ENCODE data around the gene TXNDC11.

TXNDC11 gene

DNA sequence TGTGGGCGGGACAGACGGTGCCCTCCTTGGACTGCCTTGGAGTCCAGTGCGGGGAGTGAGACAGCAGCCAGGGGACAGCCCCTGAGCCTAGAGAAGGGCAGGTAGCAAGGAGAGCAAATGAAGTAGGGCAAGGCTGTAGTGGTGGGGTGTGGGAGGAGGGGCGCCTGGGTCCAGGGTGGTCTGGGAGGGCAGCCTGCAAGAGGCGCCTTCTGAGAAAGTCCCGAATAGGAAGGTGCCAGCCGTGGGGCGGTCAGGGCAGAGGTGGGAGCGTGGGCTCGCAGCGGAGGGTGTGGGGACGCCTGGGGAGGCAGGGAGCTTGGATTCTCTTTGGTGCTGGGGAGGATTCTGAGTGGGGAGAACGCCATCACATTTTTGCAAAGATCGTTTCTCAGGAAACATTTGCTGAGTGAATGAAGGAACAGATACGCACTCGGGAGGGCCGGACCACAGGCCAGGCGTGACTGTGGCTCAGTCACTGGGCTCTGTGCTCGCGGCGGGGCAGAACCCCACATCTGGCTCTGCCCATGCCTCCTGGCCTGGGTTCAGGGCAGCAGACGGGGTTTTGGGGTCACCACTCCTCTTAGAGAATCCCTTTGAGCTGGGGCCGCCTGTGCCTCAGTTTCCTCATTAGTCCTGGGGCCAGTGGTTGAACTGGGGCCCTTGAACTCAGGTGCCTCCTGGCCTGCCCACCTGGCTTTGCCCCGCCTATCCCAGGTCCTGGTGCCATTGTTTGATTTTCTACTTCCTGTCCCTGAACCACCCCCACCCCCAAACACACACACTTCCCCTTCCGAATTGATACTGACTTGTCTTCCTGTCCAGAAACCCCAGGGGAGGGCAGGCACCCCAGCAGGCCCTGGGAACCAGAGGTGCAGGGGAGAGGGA is 70.2 kb downstream of the TXNDC11 start:
- Histone ChIP-seq H3K9ac (ENCODE audit: insufficient read length, low read depth) (peak overlapping the region; percentile 24), H3K36me3 (ENCODE audit: insufficient read depth, insufficient read length, low read length) (peaks cover 57% of the 10 kb centered on the region), H3K4me3 (ENCODE audit: insufficient read length, low read depth) (no peak overlapping the region), H3K27me3 (ENCODE audit: insufficient read depth, insufficient read length) (no peaks in the 10 kb centered on the region), H3K9me3 (ENCODE audit: insufficient read depth, low read length) (no peaks in the 10 kb centered on the region), H3K4me1 (ENCODE audit: insufficient read depth, insufficient read length) (peaks cover 38% of the 10 kb centered on the region)
- TF ChIP-seq YY1 (IDR thresholded peaks at IDR 0.05; ENCODE audit: insufficient read depth, insufficient read length), result no peak
- no peak for TF ChIP-seq ZNF274 (IDR thresholded peaks at IDR 0.05; ENCODE audit: low read depth, low read length)
- TF ChIP-seq SUZ12 (IDR thresholded peaks at IDR 0.05; ENCODE audit: extremely low read depth, insufficient read depth, insufficient read length), result no peak
- DNase-seq (ENCODE audit: low read depth, low spot score), result no peak

DNA sequence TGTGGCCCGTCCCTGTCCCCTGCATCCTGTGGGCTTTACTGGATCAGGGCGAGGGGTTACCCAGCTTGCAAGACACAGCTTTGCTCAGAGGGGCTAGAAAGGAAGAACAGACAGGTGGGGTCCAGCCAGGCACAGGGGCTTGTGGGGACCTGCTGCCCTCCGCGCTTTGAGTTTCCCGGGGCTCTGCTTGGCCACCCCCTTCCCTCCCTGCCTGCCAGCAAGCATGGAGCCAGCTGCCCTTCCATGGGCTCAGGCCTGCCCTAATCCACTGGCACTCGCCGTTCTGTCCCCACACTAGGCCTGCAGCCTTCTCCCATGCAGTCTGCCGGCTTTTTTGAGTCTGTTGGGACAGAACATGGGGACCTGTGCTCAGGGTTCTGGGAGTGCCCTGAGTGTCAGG is 71.0 kb downstream of the TXNDC11 start:
- Histone ChIP-seq H3K9me3 (ENCODE audit: insufficient read depth, low read length) (no peaks in the 10 kb centered on the region), H3K36me3 (ENCODE audit: insufficient read depth, insufficient read length, low read length) (peaks cover 49% of the 10 kb centered on the region), H3K4me3 (ENCODE audit: insufficient read length, low read depth) (no peak overlapping the region), H3K27me3 (ENCODE audit: insufficient read depth, insufficient read length) (no peaks in the 10 kb centered on the region), H3K4me1 (ENCODE audit: insufficient read depth, insufficient read length) (peaks cover 42% of the 10 kb centered on the region), H3K9ac (ENCODE audit: insufficient read length, low read depth) (no peak overlapping the region)
- TF ChIP-seq SUZ12 (IDR thresholded peaks at IDR 0.05; ENCODE audit: extremely low read depth, insufficient read depth, insufficient read length) (no peak), YY1 (IDR thresholded peaks at IDR 0.05; ENCODE audit: insufficient read depth, insufficient read length) (no peak), ZNF274 (IDR thresholded peaks at IDR 0.05; ENCODE audit: low read depth, low read length) (no peak)
- DNase-seq (ENCODE audit: low read depth, low spot score), result no peak

DNA sequence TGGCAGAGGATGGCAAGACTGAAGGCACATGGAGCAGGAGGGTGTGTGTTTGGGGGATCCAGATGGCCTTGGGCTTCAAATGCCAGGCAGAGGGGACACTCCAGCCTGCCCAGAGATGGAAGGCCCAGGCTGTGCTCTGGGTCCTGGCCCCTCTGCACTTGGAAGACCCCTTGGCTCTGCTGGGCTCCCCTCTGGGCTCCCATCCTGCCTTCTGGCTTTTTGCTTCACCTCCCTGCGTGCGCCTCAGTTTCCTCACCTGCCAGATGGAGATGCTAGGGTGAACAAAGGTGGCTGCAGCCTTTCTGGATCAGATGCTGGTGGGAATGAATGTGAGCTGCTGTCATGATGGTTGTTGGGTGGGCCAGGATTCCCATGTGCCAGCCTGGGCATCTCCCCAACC is 71.4 kb downstream of the TXNDC11 start:
- Histone ChIP-seq H3K4me1 (ENCODE audit: insufficient read depth, insufficient read length) (peaks cover 41% of the 10 kb centered on the region), H3K27me3 (ENCODE audit: insufficient read depth, insufficient read length) (no peaks in the 10 kb centered on the region), H3K4me3 (ENCODE audit: insufficient read length, low read depth) (no peak overlapping the region), H3K36me3 (ENCODE audit: insufficient read depth, insufficient read length, low read length) (peaks cover 45% of the 10 kb centered on the region), H3K9ac (ENCODE audit: insufficient read length, low read depth) (no peak overlapping the region), H3K9me3 (ENCODE audit: insufficient read depth, low read length) (no peaks in the 10 kb centered on the region)
- DNase-seq (ENCODE audit: low read depth, low spot score), result no peak
- no peak for TF ChIP-seq ZNF274 (IDR thresholded peaks at IDR 0.05; ENCODE audit: low read depth, low read length)
- no peak for TF ChIP-seq SUZ12 (IDR thresholded peaks at IDR 0.05; ENCODE audit: extremely low read depth, insufficient read depth, insufficient read length)
- no peak for TF ChIP-seq YY1 (IDR thresholded peaks at IDR 0.05; ENCODE audit: insufficient read depth, insufficient read length)

DNA sequence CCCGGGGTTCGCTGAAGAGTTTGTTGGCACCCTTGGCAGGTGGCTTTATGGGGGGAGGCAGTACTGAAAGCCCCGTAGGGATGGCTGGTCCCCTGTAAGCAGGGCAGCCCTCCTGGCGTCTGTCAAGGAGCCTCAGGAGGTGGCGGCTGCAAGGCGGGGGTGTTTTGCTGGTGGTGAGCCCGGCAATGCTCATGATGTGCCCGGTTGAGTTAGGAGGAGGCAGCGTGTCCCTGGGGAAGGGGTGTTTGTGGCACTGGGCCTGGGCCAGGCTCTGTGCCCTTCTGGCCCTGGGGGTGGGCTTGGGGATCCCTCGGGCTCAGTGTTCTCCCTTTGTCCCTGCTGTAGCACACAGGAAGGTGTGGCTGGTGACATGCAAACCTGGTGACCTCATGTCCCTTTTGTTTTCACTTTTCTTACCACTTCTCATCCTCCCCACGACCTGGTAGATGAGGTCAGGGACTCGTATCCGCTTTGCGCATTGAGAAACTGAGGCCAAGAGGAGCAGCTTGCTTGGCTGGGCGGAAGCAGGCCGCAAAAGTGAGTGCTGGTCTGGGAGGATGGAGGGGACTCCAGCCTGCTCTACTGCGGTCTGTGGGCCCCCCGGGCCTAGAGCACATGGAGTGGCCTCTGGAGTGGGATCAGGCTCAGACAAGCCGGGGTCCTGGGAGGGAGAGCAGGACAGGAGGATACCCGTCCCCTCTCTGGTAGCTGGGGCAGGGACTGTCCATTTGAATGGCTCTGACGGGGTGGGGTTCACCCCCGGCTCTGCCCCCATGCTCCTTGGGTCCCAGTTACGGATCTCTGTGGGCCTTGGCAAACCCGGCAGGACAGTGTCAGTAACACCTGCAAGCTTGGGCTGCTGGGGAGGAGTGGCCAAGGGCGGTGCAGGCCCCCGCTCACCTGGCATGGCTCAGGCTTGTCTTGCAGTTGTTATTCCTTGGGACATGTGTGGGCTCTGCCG is 72.2 kb downstream of the TXNDC11 start:
- Histone ChIP-seq H3K9ac (ENCODE audit: insufficient read length, low read depth) (peak overlapping the region; percentile 87), H3K27me3 (ENCODE audit: insufficient read depth, insufficient read length) (no peaks in the 10 kb centered on the region), H3K36me3 (ENCODE audit: insufficient read depth, insufficient read length, low read length) (peaks cover 37% of the 10 kb centered on the region), H3K4me1 (ENCODE audit: insufficient read depth, insufficient read length) (peaks cover 40% of the 10 kb centered on the region), H3K4me3 (ENCODE audit: insufficient read length, low read depth) (no peak overlapping the region), H3K9me3 (ENCODE audit: insufficient read depth, low read length) (no peaks in the 10 kb centered on the region)
- no peak for TF ChIP-seq ZNF274 (IDR thresholded peaks at IDR 0.05; ENCODE audit: low read depth, low read length)
- no peak for TF ChIP-seq SUZ12 (IDR thresholded peaks at IDR 0.05; ENCODE audit: extremely low read depth, insufficient read depth, insufficient read length)
- no peak for TF ChIP-seq YY1 (IDR thresholded peaks at IDR 0.05; ENCODE audit: insufficient read depth, insufficient read length)
- no peak for DNase-seq (ENCODE audit: low read depth, low spot score)

DNA sequence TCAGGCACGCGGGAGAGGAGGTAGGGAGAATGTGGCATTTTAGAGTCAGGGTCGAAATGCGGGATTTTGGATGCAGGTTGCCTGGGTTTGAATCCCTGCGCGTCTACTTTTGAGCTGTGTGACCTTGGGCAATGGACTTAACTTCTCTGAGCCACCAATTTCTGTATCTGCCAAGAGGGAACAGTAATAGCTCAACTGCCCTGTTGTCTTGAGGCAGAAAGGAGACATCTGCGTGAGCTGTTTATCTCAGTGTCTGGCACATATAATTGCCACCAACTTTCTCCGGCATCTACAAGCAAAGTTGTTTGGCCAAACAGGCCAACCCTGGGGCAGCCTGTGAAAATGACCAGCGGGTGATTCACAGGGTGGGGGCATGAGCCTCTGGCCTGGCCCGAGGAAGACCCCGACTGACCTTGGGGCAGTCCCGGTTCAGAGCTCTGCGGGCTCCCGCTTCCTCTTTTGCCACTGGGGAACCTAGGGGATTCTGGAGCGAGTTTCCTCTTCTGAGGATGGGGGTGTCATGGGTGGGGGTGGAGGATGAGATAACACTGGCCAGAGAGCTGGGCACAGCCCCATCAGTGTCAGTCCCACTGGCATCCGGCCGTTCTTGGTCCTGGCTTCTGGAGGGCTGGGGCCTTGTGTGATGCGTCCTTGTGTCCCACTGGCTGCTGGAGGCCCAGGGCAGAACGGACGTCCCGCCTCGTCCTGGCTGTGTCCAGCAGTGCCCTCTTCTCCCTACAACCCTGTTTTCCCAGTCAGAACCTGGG is 73.1 kb downstream of the TXNDC11 start:
- TF ChIP-seq SUZ12 (IDR thresholded peaks at IDR 0.05; ENCODE audit: extremely low read depth, insufficient read depth, insufficient read length), result no peak
- no peak for TF ChIP-seq ZNF274 (IDR thresholded peaks at IDR 0.05; ENCODE audit: low read depth, low read length)
- TF ChIP-seq YY1 (IDR thresholded peaks at IDR 0.05; ENCODE audit: insufficient read depth, insufficient read length), result no peak
- Histone ChIP-seq H3K9me3 (ENCODE audit: insufficient read depth, low read length) (no peaks in the 10 kb centered on the region), H3K9ac (ENCODE audit: insufficient read length, low read depth) (peak overlapping the region; percentile 87), H3K4me3 (ENCODE audit: insufficient read length, low read depth) (peak overlapping the region; percentile 87), H3K4me1 (ENCODE audit: insufficient read depth, insufficient read length) (peaks cover 46% of the 10 kb centered on the region), H3K27me3 (ENCODE audit: insufficient read depth, insufficient read length) (no peaks in the 10 kb centered on the region), H3K36me3 (ENCODE audit: insufficient read depth, insufficient read length, low read length) (peaks cover 37% of the 10 kb centered on the region)
- no peak for DNase-seq (ENCODE audit: low read depth, low spot score)

DNA sequence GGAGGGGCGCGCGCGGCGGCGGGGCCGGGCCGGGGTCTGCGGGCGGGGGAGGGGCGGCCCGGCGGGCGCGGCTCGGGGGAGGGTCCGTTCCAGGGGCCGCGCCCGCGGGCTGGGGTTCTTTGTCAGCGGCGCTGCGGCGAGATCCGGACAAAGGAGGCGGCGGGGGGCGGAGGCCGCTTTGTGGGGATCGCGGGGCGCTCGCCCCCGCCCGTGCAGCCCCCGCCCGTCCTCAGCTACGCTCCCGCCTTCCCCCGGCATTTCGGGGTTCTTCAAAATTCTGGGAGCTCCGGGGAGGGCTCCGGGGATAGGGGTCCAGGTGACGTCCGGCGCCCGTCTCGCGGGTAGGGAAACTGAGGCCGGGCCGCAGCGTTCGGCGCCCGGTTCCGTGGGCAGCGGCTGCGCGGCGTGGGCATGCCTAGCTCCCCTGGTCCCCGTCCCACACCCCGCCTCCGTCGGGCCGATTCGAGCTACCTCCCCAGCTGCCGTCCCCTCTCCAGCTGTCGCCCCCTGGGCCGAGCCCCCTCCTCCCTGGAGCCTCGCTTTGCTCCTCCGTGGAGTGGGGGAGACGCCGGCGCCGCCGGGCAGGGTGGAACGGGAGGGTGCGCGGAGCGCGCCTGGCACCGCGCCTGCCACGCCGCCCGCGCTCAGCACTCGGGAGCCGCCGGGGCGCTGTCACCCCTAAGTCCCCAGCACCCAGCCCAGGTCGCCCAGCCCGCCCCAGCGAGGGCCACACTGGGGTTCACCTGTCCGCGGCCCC is 73.9 kb downstream of the TXNDC11 start:
- Histone ChIP-seq H3K9ac (ENCODE audit: insufficient read length, low read depth) (peak overlapping the region; percentile 87), H3K9me3 (ENCODE audit: insufficient read depth, low read length) (no peaks in the 10 kb centered on the region), H3K4me1 (ENCODE audit: insufficient read depth, insufficient read length) (peaks cover 41% of the 10 kb centered on the region), H3K36me3 (ENCODE audit: insufficient read depth, insufficient read length, low read length) (peaks cover 29% of the 10 kb centered on the region), H3K27me3 (ENCODE audit: insufficient read depth, insufficient read length) (no peaks in the 10 kb centered on the region), H3K4me3 (ENCODE audit: insufficient read length, low read depth) (peak overlapping the region; percentile 87)
- DNase-seq (ENCODE audit: low read depth, low spot score), result no peak
- TF ChIP-seq YY1 (IDR thresholded peaks at IDR 0.05; ENCODE audit: insufficient read depth, insufficient read length), result no peak
- no peak for TF ChIP-seq ZNF274 (IDR thresholded peaks at IDR 0.05; ENCODE audit: low read depth, low read length)
- TF ChIP-seq SUZ12 (IDR thresholded peaks at IDR 0.05; ENCODE audit: extremely low read depth, insufficient read depth, insufficient read length), result no peak
